Activated naive CD4-positive, alpha-beta T cell treated with anti-CD3 and anti-CD28 coated beads, Interleukin-2, amount 50 U/mL, for 16 hours (primary cell): ENCODE results near the gene MTURN.

Experiments
- DNase-seq: peaks from one replicate; pipeline ENCODE4 v3.0.0-alpha.2; 2020

Gene MTURN

DNA sequence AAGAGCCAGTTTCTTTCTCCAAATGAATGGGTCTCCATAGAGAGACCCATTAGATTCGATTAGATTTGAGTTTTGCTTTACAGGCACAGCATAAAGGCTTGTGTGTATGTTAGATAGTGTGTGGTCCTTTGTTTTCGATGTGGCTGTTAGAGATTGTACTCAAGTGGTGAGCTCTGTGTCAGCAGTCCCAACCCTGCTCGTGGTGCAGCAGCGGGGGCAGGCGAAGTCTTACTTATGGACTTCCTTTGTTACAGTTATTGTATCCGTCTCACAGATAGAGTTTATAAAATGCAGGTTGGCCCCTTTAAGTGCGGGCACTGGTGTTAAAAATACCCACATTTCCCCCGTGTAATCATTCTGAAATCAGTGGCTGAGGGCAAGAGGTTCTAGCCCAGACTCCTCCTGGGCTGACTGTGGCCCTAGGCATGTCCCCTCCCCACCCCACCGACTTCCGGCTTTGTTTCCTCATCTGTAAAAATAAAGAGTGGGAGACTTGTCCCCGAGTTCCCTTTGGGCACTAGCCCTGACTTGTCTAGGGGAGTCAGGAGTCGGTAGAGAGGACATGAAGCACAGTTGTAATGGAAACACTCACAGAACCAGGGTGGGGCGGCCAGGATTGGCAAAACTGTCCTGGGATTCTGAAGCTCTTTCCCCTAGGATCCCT, 28.6 kb downstream of the MTURN start:
- no peak for DNase-seq

DNA sequence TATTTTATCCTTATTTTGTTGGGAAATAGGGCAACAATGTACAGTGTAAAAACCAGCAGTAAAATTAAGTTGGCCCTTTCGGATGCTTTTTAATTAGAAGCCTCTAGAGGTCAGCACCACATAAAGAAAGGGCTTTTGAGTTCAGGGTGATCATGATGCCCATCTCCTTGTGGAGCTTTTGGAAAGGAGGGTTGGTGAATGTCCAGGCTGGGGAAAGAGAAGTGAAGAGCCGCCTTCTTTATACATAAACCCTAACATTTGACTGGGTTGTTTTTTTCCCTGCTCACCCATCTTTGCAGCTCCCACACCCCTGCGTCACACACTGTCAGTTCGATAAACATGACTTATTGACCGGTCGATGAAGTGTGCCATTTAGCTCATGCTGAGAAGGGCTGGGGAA, 29.8 kb downstream of the MTURN start:
- no peak for DNase-seq

DNA sequence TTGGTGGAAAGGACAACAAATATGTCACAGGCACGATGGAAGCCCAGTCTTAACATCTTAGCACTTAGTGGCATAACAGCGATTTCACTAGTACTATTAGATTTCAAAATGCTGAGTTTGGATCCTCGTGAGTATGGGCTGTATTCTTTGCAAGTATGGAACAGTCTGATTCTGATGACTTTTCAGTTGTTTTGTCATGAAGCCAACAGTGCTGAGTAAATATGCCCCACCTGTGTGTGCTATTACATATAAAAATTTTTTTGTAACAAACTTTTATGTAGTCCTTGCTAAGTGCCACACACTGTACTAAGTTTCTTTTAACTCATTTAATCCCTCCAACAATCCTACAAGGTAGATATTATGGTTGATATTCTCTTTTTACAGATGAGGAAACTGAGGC, 30.8 kb downstream of the MTURN start:
- DNase-seq: no peak

DNA sequence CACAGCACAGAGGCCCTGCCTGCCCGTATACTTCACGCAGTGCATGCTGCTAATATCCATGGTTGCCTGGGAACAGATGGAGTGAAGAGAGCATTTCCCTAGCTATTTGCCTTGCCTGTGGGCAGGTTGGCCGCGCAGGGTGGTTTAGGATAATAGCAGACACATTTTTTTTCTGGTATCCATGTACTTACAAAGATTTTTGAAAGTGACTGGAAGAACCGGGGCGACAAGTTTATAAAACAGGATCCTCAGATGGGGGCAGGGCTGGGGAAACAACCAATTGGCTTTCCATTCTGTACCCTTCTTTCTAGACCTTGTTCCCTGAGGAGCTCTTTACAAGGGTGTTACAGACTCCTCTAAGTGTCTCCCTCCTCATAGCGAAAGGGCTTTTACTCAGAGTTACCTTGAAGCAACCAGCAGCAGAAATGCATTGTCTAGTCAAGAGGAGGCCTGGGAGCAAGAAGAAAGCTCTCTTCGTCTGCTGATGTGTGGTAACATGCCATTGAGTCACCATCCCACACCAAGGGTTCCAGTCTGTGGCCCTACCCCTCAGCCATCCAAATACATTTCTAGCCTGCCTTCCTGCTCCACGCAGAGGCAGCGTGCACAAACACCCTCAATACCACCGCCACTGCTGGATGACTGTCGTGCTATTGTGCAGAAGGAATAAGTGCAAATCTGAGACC, 31.5 kb downstream of the MTURN start:
- DNase-seq: no peak

DNA sequence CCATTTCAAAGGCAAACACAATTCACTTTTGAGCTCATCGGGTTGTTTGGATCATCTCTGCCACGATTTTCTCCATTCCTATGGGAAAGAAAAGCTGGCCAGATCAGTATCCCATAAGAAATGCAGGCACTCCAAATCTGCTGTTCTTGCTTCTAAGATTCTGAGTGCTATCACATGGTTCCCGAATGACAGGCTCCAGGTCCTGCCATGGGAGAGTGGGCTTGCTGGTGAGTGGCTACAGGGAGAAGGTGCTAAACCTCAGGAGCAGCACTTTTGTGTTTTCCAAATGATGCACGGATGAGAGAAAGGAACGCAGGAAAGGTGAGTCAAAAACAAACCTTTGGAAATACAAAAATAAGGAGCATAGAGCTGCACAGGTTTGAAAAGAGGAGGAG, 32.1 kb downstream of the MTURN start:
- DNase-seq: no peak

DNA sequence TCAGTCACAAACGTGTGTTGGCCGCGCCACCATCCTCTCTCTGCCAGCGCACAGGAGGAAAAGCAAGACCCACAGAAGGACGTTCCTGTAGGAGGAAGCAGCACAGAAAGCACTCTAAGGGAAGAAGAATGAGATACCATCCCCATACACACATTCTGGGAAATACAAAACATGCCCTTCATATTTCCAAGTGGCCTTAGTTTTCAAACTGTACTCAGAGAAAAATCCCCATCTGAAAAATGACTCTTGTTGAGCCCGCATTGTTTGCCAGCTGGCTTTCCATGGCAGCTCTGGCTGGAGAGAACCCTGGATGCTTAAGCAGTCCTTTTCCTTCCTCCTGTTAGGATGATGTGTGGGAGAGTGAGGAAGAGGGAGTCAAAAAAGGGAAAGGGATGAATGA, 33.1 kb downstream of the MTURN start:
- no peak for DNase-seq

DNA sequence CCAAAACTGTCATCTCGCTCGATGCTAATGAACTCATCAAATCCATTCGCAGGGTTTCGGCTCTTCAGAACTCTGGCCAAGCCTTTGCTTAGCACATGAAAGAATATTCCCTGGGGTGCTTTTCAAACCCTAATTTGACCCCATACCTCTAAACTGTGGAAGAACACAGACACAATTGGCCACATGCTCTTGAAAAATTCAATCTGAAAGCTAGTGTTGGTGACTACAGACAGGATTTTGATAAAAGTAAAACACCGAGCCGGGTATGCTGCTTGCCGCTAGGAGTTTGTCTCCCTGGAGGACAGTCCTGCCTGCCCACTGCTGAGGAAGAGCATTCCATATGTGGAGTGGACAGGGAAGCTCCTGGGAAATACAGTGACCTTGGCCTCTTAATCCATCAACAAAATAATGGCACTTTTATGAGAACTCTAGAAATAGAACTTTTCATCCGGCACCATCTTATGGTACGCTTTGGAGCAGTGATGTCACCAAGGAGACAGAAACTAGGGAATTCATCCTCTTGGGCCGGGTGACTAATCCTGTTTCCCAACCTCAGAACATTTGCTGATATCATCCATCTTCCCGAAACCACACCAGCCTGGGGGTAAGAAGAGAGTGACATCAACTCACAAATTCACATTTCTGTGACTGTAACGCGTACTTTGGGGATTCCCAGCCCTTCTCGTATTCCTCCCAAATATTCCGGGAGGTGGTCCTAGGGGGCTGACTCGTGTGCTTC, 34.2 kb downstream of the MTURN start:
- no peak for DNase-seq

DNA sequence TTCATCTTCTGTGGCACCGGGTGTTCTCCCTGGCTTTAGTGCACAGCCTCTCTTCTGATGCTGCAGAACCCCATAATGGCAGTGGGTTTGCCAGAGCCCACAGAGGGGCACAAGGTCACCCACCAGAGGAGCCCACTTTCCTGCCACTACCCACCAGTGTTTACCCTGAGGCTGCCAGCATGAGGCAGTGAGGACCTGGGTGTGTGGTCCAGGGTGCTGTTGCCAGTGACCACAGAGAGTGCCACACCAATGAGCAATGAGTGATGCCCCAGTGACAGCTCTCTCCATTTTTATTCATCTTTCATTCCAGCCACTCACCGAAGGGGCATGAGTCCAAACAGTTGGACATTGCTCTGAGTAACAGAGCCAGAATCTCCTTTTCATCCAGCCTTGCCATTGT, 34.8 kb downstream of the MTURN start:
- DNase-seq: no peak

DNA sequence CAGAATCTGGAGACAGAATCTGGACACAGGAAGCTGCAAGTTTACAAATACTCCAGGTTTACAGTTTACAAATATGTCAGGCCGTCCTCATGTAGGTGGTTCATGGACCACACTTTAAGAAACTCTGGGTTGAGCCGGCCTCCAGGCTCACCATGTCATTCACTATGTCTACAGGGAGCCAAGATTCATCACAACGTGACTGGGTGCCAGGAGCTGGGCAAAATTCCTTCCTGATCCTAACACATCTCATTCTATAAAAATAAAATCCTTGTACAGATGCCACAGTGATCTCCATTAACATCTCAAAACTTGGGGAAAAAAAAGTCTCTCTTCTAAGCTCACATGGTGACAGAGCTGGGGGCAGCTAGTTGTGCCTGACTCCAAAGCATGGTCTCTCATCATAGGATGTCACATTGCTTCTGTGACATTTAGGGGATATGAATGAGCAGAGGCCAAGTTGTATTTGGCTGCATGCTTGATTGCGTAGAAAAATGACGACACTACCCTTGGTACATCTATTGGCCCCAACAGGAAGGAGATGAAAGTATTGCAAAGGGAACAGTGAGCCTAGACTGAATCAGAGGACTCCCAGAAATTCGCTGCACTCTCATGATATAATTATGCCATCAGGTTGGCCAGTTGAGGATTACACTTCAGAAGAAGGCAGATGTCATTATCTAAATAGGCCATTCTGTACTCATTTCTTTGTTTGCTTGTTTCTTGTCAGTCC, 35.9 kb downstream of the MTURN start:
- no peak for DNase-seq

DNA sequence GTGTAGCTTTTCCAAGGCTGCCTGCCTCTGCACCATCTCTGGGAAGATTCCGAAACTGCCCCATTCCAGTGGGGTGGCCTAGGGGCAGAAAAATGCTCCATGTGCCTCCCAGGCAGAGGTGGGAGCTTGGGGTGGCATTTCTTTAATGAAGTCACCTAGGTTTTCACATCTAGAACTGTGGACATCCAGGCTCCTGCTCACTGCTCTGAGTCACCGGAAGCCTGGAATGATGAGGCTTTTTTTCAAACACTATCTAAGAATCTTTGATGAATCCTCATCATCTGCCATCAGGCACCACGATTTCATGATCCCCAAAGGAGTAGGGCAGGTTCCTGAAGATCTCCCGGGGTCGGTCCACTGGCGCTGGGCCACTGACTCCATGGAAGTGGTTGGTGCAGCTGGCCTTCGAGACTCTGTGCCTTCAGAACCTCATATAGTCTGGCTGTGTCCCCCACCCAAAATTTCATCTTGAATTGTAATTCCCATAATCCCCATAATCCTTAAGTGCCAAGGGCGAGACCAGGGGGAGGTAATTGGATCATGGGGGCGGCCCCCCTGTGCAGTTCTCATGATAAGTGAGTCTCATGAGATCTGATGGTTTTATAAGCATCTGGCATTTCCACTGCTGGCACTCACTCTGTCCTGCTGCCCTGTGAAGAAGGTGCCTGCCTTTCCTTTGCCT, 37.1 kb downstream of the MTURN start:
- no peak for DNase-seq

DNA sequence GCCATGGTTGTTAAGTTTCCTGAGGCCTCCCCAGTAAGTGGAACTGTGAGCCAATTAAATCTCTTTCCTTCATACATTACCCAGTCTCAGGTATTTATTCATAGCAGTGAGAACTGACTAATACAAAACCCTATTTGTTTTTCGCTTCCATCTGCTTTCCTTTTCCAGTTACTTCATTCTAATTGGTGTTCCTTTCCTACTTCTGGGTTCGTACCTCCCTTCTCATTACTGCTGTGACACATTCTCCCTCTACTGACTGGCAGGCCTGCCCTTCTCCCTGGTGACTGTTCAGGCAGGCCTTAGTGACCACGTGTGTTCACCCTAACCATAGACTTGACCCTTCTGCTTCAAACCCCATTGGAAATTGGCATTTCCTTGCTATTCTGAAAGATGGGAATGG, 37.7 kb downstream of the MTURN start:
- DNase-seq: no peak

DNA sequence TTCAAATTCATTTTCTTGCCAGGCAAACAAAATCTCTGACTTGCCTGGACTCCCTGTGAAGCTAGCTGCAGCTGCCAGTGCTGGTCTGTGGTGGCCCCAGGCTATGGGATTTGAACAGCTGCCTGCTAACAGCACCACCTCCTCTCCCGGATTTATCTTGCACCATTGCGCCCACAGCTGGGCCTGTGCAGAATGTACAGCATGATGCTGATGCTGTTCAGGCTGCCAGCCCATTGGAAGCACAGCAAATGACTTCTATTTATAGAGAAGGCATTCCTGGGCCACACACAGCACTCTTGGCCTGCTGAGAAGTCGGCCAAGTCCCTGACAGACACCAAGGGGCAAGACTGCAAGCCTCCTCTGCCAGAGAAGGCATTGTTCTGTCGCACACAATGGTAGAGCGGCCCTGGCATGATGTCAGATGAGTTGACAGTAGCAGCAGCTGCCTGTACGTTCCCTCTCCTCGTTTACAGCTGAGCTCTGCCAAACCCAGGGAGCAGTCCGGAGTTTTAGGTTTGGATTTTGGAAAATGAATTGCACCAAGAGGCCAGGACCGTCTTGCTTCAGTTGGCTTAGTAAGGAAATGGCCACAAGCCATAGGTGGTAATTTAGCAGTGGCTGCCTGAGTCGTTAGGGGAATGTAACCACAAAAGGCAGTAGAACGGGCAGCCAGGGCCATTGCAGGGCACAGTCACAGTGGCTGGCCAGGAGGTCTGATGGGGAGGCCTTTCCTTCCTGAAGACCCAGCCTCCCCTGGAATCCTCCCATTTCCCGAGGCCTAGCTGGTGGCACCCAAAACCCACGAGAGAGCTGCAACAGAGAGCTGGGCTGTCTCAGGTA, 38.5 kb downstream of the MTURN start:
- DNase-seq: no peak

DNA sequence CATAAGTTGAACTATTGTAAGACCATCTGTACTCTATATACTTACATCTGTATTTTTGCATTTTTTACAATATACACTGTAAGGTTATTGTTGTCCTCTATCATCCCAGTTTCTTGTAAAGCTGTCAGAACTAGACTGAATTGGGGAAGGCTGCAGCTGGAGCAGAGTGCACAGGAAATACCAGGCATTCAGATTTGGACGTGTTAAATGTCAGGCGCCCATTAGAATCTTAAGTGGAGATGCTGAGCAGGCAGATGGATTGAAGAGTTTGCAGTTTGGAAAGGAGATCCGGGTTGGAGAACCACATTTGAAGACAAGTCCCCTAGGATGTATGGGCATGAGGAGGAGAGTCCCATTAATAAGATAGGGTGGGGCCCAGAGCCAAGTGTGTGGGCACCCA, 40.4 kb downstream of the MTURN start:
- DNase-seq: no peak

DNA sequence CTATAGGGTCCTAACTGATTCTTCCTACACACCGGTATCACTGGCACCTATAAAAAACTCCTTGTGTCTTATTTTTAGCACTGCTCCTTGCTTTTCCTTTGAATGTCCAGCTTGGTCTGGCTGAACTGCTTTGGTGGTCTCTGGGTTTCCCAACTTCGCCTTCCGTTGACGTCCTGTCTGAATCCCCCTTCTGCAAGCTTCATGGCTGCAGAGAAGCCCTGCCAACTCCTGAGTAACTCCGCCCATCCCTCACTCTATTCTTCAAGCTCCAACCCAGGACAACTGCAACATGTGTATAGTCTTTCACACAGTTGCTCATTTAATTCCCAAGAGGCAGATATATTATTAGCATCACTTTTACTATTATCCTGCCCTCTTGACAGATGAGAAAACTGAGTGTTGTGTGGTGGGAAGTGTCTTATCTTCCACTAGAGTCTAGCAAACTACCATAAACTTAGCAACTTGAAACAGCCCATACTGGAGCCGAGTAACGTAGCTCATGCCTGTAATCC, 40.9 kb downstream of the MTURN start:
- DNase-seq: no peak

DNA sequence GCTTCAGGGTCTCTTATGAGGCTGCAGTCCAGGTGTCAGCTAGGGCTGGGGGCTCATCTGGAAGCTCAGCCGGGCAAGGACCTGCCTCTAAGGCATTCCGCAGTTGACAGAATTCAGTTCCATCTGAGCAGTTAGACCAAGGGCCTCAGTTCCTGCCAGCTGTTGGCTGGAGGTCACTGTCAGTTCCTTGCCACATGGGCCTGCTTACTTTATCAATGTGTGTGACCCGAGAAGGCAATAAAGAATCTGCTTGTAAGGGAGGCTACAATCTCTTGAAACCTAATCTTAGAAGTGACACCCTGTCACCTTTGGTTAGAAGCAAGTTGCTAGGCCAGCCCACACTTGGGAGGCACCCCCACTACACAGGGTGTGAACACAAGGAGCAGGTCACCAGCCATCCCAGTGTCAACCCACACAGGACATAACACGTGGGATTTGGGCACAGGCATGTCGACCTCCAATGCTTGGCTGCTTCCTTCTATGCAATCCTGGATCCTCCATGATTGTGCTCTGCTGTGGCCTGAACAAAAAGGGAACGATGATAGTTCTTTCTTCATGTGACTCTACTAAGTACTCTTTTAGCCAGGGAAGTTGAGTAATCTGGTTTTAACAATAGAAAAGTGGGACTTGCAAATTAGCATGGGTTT, 41.8 kb downstream of the MTURN start:
- DNase-seq: no peak

DNA sequence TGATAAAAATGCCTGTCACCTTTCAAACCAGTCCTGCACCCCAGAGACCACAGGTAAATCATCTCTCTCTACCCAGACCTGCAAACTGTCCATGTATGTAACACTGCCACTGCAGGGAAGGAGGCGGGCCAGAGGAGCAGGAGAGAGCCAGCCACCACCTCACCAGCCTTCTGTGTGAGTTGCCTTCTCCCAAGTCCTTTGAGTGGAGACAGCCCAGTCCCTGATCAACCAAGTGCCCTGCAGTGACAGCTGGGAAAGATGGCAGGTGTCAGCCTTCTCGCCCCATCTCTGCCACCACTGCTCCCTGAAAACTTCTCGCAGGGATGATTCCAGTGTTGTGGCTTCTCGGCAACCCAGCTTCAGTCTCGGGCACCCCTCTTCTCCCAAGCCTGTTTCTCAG, 42.4 kb downstream of the MTURN start:
- no peak for DNase-seq

DNA sequence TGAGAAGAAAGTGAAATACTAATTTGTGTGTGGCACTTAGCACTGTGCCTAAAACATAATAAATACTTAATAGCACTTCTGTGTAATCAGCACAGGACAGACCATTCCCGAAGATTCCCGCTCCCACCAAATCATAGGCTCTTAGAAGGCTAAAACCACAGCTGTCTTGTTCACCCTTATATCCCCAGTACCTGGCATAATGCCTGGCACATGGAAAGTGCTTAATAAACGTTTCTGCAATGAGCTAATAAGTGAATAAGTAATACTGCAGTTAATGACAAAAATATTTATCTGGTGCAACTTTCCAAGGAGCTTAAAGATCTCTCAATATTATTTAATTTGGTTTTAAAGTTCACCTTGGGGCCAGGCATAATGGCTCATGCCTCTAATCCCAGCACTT, 43.2 kb downstream of the MTURN start:
- DNase-seq: no peak

DNA sequence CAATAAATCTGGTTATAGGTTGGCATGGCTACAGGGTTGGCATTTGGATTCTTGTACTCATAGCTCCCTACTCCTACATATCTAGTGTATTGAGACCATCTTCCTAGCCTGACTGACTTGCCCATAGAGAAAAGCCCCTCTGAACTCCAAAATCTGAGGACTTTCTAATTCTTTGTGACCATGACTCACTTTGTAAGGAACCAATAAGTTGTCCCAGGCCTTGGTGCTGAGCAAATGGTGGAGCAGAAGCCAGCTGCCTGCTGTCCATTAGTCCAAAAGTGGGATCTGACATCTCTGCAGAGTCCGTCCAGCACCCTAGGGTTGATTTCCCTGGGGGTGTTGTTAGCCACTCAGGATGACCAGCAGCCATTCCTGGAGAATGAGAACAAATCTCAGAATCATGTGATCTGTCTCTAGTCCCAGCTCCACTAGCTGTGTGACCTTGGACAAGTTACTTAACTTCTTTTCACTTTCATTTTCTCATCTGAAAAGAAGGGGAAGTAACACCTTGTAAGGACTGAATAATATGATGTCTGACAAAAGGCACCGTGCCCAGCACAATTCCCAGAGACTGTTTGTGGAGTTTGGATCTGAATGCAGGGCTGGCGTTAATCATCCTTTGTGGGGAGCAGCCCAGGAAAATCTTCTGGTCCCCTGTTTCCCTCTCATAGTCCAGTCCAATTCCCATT, 44.1 kb downstream of the MTURN start:
- no peak for DNase-seq

DNA sequence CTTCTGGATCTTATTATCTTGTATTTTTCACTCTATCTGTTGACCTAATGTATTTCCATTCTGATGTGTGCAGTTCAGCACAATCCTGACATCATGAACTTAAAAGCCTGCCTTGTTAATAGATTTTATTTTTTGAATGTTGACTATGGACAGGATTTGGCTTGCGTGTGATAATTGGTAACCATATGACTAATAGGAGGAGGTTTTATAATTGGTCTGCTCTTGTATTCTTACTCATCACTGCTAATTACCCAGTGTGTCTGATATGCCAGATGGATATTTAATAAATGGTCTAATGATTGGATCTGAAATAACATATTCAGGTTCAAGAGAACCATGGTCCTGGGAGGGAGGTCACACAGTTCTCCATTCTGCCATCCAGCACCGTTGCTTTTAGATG, 45.9 kb downstream of the MTURN start:
- DNase-seq: no peak

DNA sequence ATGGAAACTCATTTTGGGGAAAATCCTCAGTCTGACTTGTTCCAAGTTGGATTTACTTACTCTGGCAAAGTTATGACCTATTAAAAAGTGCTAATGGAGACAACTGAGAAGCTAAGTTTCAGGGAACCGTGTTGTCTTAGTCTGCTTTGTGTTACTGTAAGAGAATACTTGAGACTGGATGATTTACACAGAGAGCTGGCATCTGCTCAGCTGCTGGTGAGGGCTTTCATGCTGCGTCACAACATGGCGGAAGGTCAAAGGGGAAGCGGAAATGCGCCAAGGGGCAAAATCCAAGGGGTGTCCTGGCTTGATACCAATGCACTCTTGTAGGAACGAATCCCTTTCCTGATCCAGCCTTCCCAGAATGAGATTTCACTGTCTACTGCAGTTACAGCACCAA, 46.4 kb downstream of the MTURN start:
- DNase-seq: no peak
